H9 (cell line): Measurements from ENCODE around the gene ATP2B2. TPM values are rescaled to one million over a fixed set of nuclear protein-coding genes. Genes with fewer than 3 reads are reported as not detected.

ENCODE experiments used
- DNase-seq: peaks from one replicate; pipeline ENCODE4 v3.0.0-alpha.2; 2017
- H2AFZ ChIP-seq: one replicate; pipeline ENCODE4 v1.6.1; 2013; ENCODE audit warnings: mild to moderate bottlenecking, low read length, control low read depth, moderate library complexity
- H2AK5ac ChIP-seq: 2 replicates; pipeline ENCODE4 v1.6.1; 2013; ENCODE audit warnings: low read length, control low read depth, mixed read lengths; ENCODE audit not compliant: insufficient read length
- H2BK120ac ChIP-seq: one replicate; pipeline ENCODE4 v1.6.1; 2013; ENCODE audit warnings: low read depth, mild to moderate bottlenecking, low read length, control low read depth, inconsistent platforms; ENCODE audit not compliant: poor library complexity, severe bottlenecking
- H2BK12ac ChIP-seq: 2 replicates; pipeline ENCODE4 v1.6.1; 2013; ENCODE audit warnings: low read length, control low read depth, mixed read lengths, low read depth; ENCODE audit not compliant: insufficient read length
- H2BK15ac ChIP-seq: 2 replicates; pipeline ENCODE4 v1.6.1; 2013; ENCODE audit warnings: low read depth, low read length, control low read depth
- H2BK20ac ChIP-seq: one replicate; pipeline ENCODE4 v1.6.1; 2013; ENCODE audit warnings: low read depth, mild to moderate bottlenecking, low read length, control low read depth, inconsistent platforms; ENCODE audit not compliant: poor library complexity, severe bottlenecking
- H2BK5ac ChIP-seq: 2 replicates; pipeline ENCODE4 v1.6.1; 2013; ENCODE audit warnings: low read length, control low read depth, mixed read lengths; ENCODE audit not compliant: insufficient read length
- H3K14ac ChIP-seq: 2 replicates; pipeline ENCODE4 v1.6.1; 2013; ENCODE audit warnings: low read length, control low read depth; ENCODE audit not compliant: insufficient read depth
- H3K18ac ChIP-seq: 2 replicates; pipeline ENCODE4 v1.6.1; 2013; ENCODE audit warnings: low read depth, mild to moderate bottlenecking, mixed read lengths, low read length, control low read depth; ENCODE audit not compliant: insufficient read length
- H3K23ac ChIP-seq: 2 replicates; pipeline ENCODE4 v1.6.1; 2013; ENCODE audit warnings: low read length, control low read depth, mixed read lengths, low read depth; ENCODE audit not compliant: insufficient read length
- H3K23me2 ChIP-seq: 2 replicates; pipeline ENCODE4 v1.6.1; 2013; ENCODE audit warnings: low read depth, mild to moderate bottlenecking, mixed read lengths, low read length, control low read depth; ENCODE audit not compliant: insufficient read length, poor library complexity, severe bottlenecking
- H3K27ac ChIP-seq: 2 replicates; pipeline ENCODE4 v1.5.1; 2013; ENCODE audit warnings: low read length, control low read depth, mixed read lengths, low read depth; ENCODE audit not compliant: insufficient read length
- H3K27me3 ChIP-seq: 2 replicates; pipeline ENCODE4 v1.6.1; 2013; ENCODE audit warnings: low read length, control low read depth, inconsistent platforms; ENCODE audit not compliant: insufficient read depth
- H3K4ac ChIP-seq: 2 replicates; pipeline ENCODE4 v1.6.1; 2013; ENCODE audit warnings: low read depth, mild to moderate bottlenecking, control low read depth, inconsistent platforms, low read length, moderate library complexity
- H3K4me1 ChIP-seq: 2 replicates; pipeline ENCODE4 v1.6.1; 2013; ENCODE audit warnings: low read length, control low read depth, inconsistent platforms; ENCODE audit not compliant: insufficient read depth
- H3K4me2 ChIP-seq: 2 replicates; pipeline ENCODE4 v1.6.1; 2013; ENCODE audit warnings: low read length, control low read depth, mixed read lengths; ENCODE audit not compliant: insufficient read length, insufficient read depth
- H3K56ac ChIP-seq: 2 replicates; pipeline ENCODE4 v1.6.1; 2013; ENCODE audit warnings: low read depth, mild to moderate bottlenecking, mixed read lengths, low read length, control low read depth; ENCODE audit not compliant: insufficient read length
- H3K79me1 ChIP-seq: 2 replicates; pipeline ENCODE4 v1.6.1; 2013; ENCODE audit warnings: low read depth, mild to moderate bottlenecking, moderate library complexity, low read length, control low read depth, inconsistent platforms; ENCODE audit not compliant: insufficient read depth, poor library complexity, severe bottlenecking
- H3K79me2 ChIP-seq: 2 replicates; pipeline ENCODE4 v1.6.1; 2013; ENCODE audit warnings: low read length, control low read depth, inconsistent platforms; ENCODE audit not compliant: insufficient read depth
- H3K9ac ChIP-seq: 2 replicates; pipeline ENCODE4 v1.6.1; 2013; ENCODE audit warnings: low read length, control low read depth, mixed read lengths; ENCODE audit not compliant: insufficient read length; ENCODE audit errors: extremely low read depth
- H3K9me3 ChIP-seq: one replicate; pipeline ENCODE4 v1.6.1; 2013; ENCODE audit warnings: low read depth, low read length, inconsistent platforms; ENCODE audit not compliant: control insufficient read depth
- H3T11ph ChIP-seq: one replicate; pipeline ENCODE4 v1.6.1; 2013; ENCODE audit warnings: mild to moderate bottlenecking, low read length, control low read depth, inconsistent platforms
- H4K20me1 ChIP-seq: one replicate; pipeline ENCODE4 v1.6.1; 2013; ENCODE audit not compliant: control insufficient read depth, insufficient read length, insufficient read depth
- H4K5ac ChIP-seq: 2 replicates; pipeline ENCODE4 v1.6.1; 2013; ENCODE audit warnings: low read depth, mild to moderate bottlenecking, mixed read lengths, low read length, control low read depth; ENCODE audit not compliant: insufficient read length
- H4K8ac ChIP-seq: replicated peaks from 2 replicates; pipeline ENCODE4 v1.6.1; 2013; ENCODE audit warnings: low read length, control low read depth, mixed read lengths, low read depth; ENCODE audit not compliant: insufficient read length
- H4K91ac ChIP-seq: 2 replicates; pipeline ENCODE4 v1.6.1; 2013; ENCODE audit warnings: low read depth, mild to moderate bottlenecking, moderate library complexity, mixed read lengths, low read length, control low read depth; ENCODE audit not compliant: insufficient read length
- H3K27ac Mint-ChIP-seq, 3 experiments: 2 replicates in 2 of 3; 3 replicates in 1 of 3; pipeline ENCODE4 v1.8.0; 2020 to 2021; ENCODE audit warnings: mixed read lengths in 3 of 3, mild to moderate bottlenecking in 1 of 3, moderate library complexity in 1 of 3
- H3K27me3 Mint-ChIP-seq: 2 replicates; pipeline ENCODE4 v1.8.0; 2021; ENCODE audit warnings: low read depth, mild to moderate bottlenecking, moderate library complexity, mixed read lengths
- H3K36me3 Mint-ChIP-seq, 3 experiments: 2 replicates in 2 of 3; 3 replicates in 1 of 3; pipeline ENCODE4 v1.8.0; 2020 to 2021; ENCODE audit warnings: low read depth in 3 of 3, mixed read lengths in 3 of 3; ENCODE audit not compliant: insufficient read depth in 1 of 3
- H3K4me1 Mint-ChIP-seq, 2 experiments: 2 replicates each; pipeline ENCODE4 v1.8.0; 2020; ENCODE audit warnings: mixed read lengths in 2 of 2
- H3K4me3 Mint-ChIP-seq, 2 experiments: 2 replicates in 1 of 2; 3 replicates in 1 of 2; pipeline ENCODE4 v1.8.0; 2020 to 2021; ENCODE audit warnings: mild to moderate bottlenecking in 2 of 2, mixed read lengths in 2 of 2, moderate library complexity in 1 of 2
- H3K9me3 Mint-ChIP-seq, 2 experiments: 2 replicates in 1 of 2; 3 replicates in 1 of 2; pipeline ENCODE4 v1.8.0; 2020; ENCODE audit warnings: mild to moderate bottlenecking in 2 of 2, mixed read lengths in 2 of 2, moderate library complexity in 1 of 2
- CTCF ChIP-seq: fragments of 200-600 bp; sonication (generic); conservative IDR thresholded peaks from 3 replicates; pipeline ENCODE4 v1.8.0; 2021; ENCODE audit warnings: antibody characterized with exemption, mild to moderate bottlenecking
- WGBS: extraction: QIAGEN DNeasy Blood & Tissue Kit; methylation state at CpG from one replicate; pipeline ENCODE4 v1.1.7; 2013; ENCODE audit warnings: missing lambda C conversion rate, low lambda C conversion rate, mixed read lengths; ENCODE audit not compliant: insufficient read length; ENCODE audit errors: extremely low coverage; 5-methylcytosine and 5-hydroxymethylcytosine counted together
- total RNA-seq: library from RNA; stranded (reverse); gene quantifications from 2 replicates; pipeline ENCODE4 v1.2.1, GENCODE V29; 2021

The ATP2B2 gene
- total RNA-seq, 1 experiment from 2014 or later, result 0.33 TPM

- no peaks in the 10 kb centered on the region for H3K36me3 Mint-ChIP-seq
Observed at GRCh38 chr3:10447527-10448260, 57.7 kb downstream of the ATP2B2 start.

More at GRCh38 chr3:10447527-10448260, 57.7 kb downstream of the ATP2B2 start:
- no peak overlapping the region for H3K4me3 Mint-ChIP-seq
- no peak for TF ChIP-seq CTCF
- no peaks in the 10 kb centered on the region for H3K79me1 ChIP-seq
- no peaks in the 10 kb centered on the region for H4K20me1 ChIP-seq
- H3K56ac ChIP-seq, result no peak overlapping the region
- H3K27me3 Mint-ChIP-seq, result peaks cover 15% of the 10 kb centered on the region
- H4K5ac ChIP-seq, result no peak overlapping the region
- DNase-seq, result no peak
- H2BK120ac ChIP-seq, result no peak overlapping the region
- H2AK5ac ChIP-seq, result no peak overlapping the region
- no peak overlapping the region for H3K23ac ChIP-seq
- H3K18ac ChIP-seq, result no peak overlapping the region
- no peaks in the 10 kb centered on the region for H3K9me3 ChIP-seq
- H2BK5ac ChIP-seq, result no peak overlapping the region
- no peak overlapping the region for H2AFZ ChIP-seq
- H3K27ac Mint-ChIP-seq, result no peak overlapping the region
- peaks cover 6% of the 10 kb centered on the region in 2 experiments for H3K4me1 Mint-ChIP-seq
- no peak overlapping the region for H3T11ph ChIP-seq
- H3K14ac ChIP-seq, result no peak overlapping the region; the same call in 1 of the 2 replicates
- no peak overlapping the region for H2BK15ac ChIP-seq
- H3K4ac ChIP-seq, result no peak overlapping the region
- H3K27ac ChIP-seq, result no peak overlapping the region
- no peaks in the 10 kb centered on the region for H3K79me2 ChIP-seq
- no peaks in the 10 kb centered on the region; a peak in 1 of 5 replicates for H3K9me3 Mint-ChIP-seq
- H3K23me2 ChIP-seq, result no peaks in the 10 kb centered on the region
- peaks cover 3% of the 10 kb centered on the region; the same call in 1 of the 2 replicates for H3K4me1 ChIP-seq
- no peak overlapping the region for H2BK20ac ChIP-seq
- H4K8ac ChIP-seq, result no peak overlapping the region
- no peak overlapping the region for H3K4me2 ChIP-seq
- H2BK12ac ChIP-seq, result no peak overlapping the region
- no CpG with 5 or more reads among the region's 6 CpGs for WGBS
- H3K27me3 ChIP-seq, result no peaks in the 10 kb centered on the region
- H3K9ac ChIP-seq, result no peak overlapping the region
- H4K91ac ChIP-seq, result no peak overlapping the region
